A673 (cell line): ENCODE data around the gene UBIAD1. TPM values are rescaled to one million over a fixed set of nuclear protein-coding genes. Genes with fewer than 3 reads are reported as not detected.
A peak's percentile ranks its signal among the peaks of the same experiment; 100 is the strongest.

Source experiments
- BruUV-seq: library from RNA; stranded (reverse); fragments of 400-500 nt; replicated peaks from 2 replicates; lab custom pipeline; 2021; lab: Mats Ljungman, UMichigan
- CTCF ChIA-PET: fragments of 300-600 bp; sonication (Branson Sonifier 250); formaldehyde crosslinking; loops from one replicate; lab custom pipeline; 2022; ENCODE audit warnings: antibody characterized with exemption; lab: Charles Lee
- POLR2A ChIA-PET: fragments of 300-600 bp; sonication (Branson Sonifier 250); formaldehyde crosslinking; loops from one replicate; lab custom pipeline; 2022; ENCODE audit warnings: antibody characterized with exemption; ENCODE audit not compliant: low non-redundant PET; lab: Charles Lee
- DNase-seq: peaks from one replicate; pipeline ENCODE4 v3.0.0-alpha.2; 2015; ENCODE audit warnings: low spot score
- H3K27ac ChIP-seq: fragments of 200-600 bp; sonication (generic); 2 replicates; pipeline ENCODE4 v1.5.1; 2016; ENCODE audit warnings: mixed run types, low read depth, mild to moderate bottlenecking, mixed read lengths, antibody characterized with exemption, low read length; ENCODE audit not compliant: poor library complexity, severe bottlenecking
- H3K27me3 ChIP-seq: fragments of 200-600 bp; sonication (generic); replicated peaks from 2 replicates; pipeline ENCODE4 v1.6.1; 2017; ENCODE audit warnings: mixed run types, low read depth, mild to moderate bottlenecking, mixed read lengths, antibody characterized with exemption, low read length; ENCODE audit not compliant: insufficient read depth, poor library complexity
- H3K36me3 ChIP-seq: fragments of 200-600 bp; sonication (generic); 2 replicates; pipeline ENCODE4 v1.6.1; 2016; ENCODE audit warnings: mixed run types, mild to moderate bottlenecking, mixed read lengths, antibody characterized with exemption, low read length; ENCODE audit not compliant: insufficient read depth, poor library complexity, severe bottlenecking
- H3K4me1 ChIP-seq: fragments of 200-600 bp; sonication (generic); 2 replicates; pipeline ENCODE4 v1.6.1; 2017; ENCODE audit warnings: mixed run types, mild to moderate bottlenecking, mixed read lengths, antibody characterized with exemption, low read length; ENCODE audit not compliant: insufficient read depth, poor library complexity, severe bottlenecking
- H3K4me3 ChIP-seq: fragments of 200-600 bp; sonication (generic); 2 replicates; pipeline ENCODE4 v1.5.1; 2016; ENCODE audit warnings: low read depth, mixed run types, mild to moderate bottlenecking, mixed read lengths, low read length; ENCODE audit not compliant: poor library complexity, severe bottlenecking
- H3K9me3 ChIP-seq: fragments of 200-600 bp; sonication (generic); 2 replicates; pipeline ENCODE4 v1.6.1; 2016; ENCODE audit warnings: mixed run types, low read depth, mild to moderate bottlenecking, mixed read lengths, antibody characterized with exemption, low read length; ENCODE audit not compliant: poor library complexity, severe bottlenecking
- EZH2 ChIP-seq: fragments of 200-600 bp; sonication (generic); IDR thresholded peaks from 2 replicates; pipeline ENCODE4 v1.6.1; 2017; ENCODE audit warnings: borderline replicate concordance, low read depth, mild to moderate bottlenecking, mixed read lengths, antibody characterized with exemption, low read length; ENCODE audit not compliant: poor library complexity, severe bottlenecking
- intact Hi-C: fragments of 100-400 bp; cut with micrococcal nuclease; formaldehyde crosslinking; loops from one replicate; pipeline ENCODE4 v1.10.0; 2022; ENCODE audit not compliant: unreplicated experiment
- total RNA-seq: library from RNA; stranded (reverse); gene quantifications from 2 replicates; pipeline ENCODE4 v1.2.3, GENCODE V29; 2021
- TF ChIP-seq, protein P1 (sequence below): fragments of 300-800, 200-600 bp; sonication (generic); conservative IDR thresholded peaks from 2 replicates; pipeline ENCODE4 v1.5.1; 2017; ENCODE audit warnings: low read depth, mild to moderate bottlenecking, antibody characterized with exemption, low read length, moderate library complexity, mixed read lengths

The UBIAD1 gene
- total RNA-seq, 1 experiment from 2014 or later: 19.6 TPM

- peak overlapping the region; percentile 32 for H3K4me3 ChIP-seq
- BruUV-seq: no TSS peak
- ChIA-PET CTCF (no interaction called here), POLR2A (interaction anchor here (0.7 kb wide), 1 partner anchor 175 kb away, joined by 4 read pairs; no protein-coding TSS in a partner anchor)
- TF ChIP-seq, protein P1, sequence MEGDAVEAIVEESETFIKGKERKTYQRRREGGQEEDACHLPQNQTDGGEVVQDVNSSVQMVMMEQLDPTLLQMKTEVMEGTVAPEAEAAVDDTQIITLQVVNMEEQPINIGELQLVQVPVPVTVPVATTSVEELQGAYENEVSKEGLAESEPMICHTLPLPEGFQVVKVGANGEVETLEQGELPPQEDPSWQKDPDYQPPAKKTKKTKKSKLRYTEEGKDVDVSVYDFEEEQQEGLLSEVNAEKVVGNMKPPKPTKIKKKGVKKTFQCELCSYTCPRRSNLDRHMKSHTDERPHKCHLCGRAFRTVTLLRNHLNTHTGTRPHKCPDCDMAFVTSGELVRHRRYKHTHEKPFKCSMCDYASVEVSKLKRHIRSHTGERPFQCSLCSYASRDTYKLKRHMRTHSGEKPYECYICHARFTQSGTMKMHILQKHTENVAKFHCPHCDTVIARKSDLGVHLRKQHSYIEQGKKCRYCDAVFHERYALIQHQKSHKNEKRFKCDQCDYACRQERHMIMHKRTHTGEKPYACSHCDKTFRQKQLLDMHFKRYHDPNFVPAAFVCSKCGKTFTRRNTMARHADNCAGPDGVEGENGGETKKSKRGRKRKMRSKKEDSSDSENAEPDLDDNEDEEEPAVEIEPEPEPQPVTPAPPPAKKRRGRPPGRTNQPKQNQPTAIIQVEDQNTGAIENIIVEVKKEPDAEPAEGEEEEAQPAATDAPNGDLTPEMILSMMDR: no peak
- TF ChIP-seq EZH2: no peak
- intact Hi-C loops: no loop called here
- H3K27ac ChIP-seq: no peak overlapping the region
- no peak for DNase-seq
- H3K9me3 ChIP-seq: no peaks in the 10 kb centered on the region
- H3K27me3 ChIP-seq: no peaks in the 10 kb centered on the region
- no peaks in the 10 kb centered on the region for H3K36me3 ChIP-seq
- no peaks in the 10 kb centered on the region for H3K4me1 ChIP-seq
Measured at GRCh38 chr1:11272544-11272831, 510 bp upstream of the UBIAD1 start.

- no peak for DNase-seq
- ChIA-PET CTCF (no interaction called here), POLR2A (no interaction called here)
- H3K27me3 ChIP-seq: no peaks in the 10 kb centered on the region
- intact Hi-C loops: no loop called here
- H3K9me3 ChIP-seq: no peaks in the 10 kb centered on the region
- no peaks in the 10 kb centered on the region for H3K36me3 ChIP-seq
- H3K27ac ChIP-seq: peak overlapping the region; percentile 95
- peak overlapping the region; percentile 95 for H3K4me3 ChIP-seq
- TF ChIP-seq EZH2: no peak
- BruUV-seq: TSS peak; percentile 47
- H3K4me1 ChIP-seq: no peaks in the 10 kb centered on the region
Measured at GRCh38 chr1:11273595-11274234, 717 bp downstream of the UBIAD1 start.

DNA sequence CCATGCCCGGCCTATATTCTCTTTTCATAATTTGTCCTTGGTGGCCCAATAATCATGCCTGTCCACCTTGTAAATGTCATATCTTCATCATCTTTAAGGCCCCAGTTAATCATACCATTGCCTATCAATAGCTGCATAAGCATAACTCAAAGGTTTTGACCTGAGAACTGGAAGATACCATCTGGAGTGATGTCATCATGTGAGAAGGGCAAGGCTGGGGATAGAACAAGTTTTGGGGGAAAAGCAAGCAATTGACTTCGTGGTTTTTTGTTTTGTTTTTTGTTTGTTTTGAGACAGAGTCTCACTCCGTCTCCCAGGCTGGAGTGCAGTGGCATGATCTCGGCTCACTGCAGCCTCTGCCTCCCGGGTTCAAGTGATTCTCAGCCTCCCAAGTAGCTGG lies 6.2 kb downstream of the UBIAD1 start:
- Histone ChIP-seq H3K27ac (no peak overlapping the region), H3K9me3 (no peaks in the 10 kb centered on the region), H3K4me1 (peaks cover 4% of the 10 kb centered on the region), H3K36me3 (no peaks in the 10 kb centered on the region), H3K4me3 (no peak overlapping the region), H3K27me3 (no peaks in the 10 kb centered on the region)
- ChIA-PET POLR2A (no interaction called here), CTCF (no interaction called here)
- DNase-seq: no peak
- BruUV-seq: no TSS peak
- intact Hi-C loops: no loop called here
- no peak for TF ChIP-seq EZH2
- TF ChIP-seq, protein P1: no peak

- intact Hi-C loops: no loop called here
- Histone ChIP-seq H3K27me3 (no peaks in the 10 kb centered on the region), H3K27ac (no peak overlapping the region), H3K4me1 (peaks cover 4% of the 10 kb centered on the region), H3K9me3 (no peaks in the 10 kb centered on the region), H3K4me3 (no peak overlapping the region), H3K36me3 (no peaks in the 10 kb centered on the region)
- no TSS peak for BruUV-seq
- DNase-seq: no peak
- ChIA-PET CTCF (no interaction called here), POLR2A (no interaction called here)
- TF ChIP-seq, protein P1: no peak
- no peak for TF ChIP-seq EZH2
Measured at GRCh38 chr1:11279630-11280029, 6.6 kb downstream of the UBIAD1 start.
